ENCODE results near the gene FAM89A.
"Not testable (repeated sequence)": the region's sequence is repeated elsewhere in the genome, so short reads cannot be mapped to it uniquely, and the experiment has no call there.

FAM89A gene

DNA sequence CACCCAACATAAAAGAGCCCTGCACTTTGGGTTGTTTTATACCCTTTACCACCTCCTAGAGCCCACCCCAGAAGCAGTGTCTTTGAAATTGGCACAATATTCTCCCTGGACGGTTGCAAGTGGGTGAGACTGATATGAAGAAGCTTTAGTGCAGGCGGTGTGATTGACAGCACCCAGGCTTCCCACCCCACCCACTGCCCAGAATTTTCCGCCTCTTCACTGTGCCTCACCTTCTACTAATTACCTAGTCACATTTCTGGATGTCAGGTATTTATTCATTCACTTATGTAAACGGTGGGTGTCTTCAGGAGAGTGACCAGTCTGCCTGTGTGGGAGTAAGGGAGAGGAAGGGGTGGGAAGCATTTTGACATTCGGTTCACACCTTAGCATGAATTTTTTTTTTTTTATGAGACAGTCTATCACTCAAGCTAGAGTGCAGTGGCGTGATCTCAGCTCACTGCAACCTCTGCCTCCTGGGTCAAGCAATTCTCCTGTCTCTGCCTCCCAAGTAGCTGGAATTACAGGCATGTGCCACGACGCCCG, 1.7 kb upstream of the FAM89A start:
- H3K9me3 ChIP-seq (ENCODE audit: control insufficient read depth, low read depth, low read length) = no peaks in the 10 kb centered on the region
- H3K27ac ChIP-seq (ENCODE audit: low read length) = no peak overlapping the region
- H3K9ac ChIP-seq (ENCODE audit: low read length) = no peak overlapping the region
- H3K27me3 ChIP-seq (ENCODE audit: control insufficient read depth, insufficient read depth, low read length) = peaks cover 97% of the 10 kb centered on the region
- no peaks in the 10 kb centered on the region for H3K4me1 ChIP-seq (ENCODE audit: control insufficient read depth, low read depth, low read length)
- H3K36me3 ChIP-seq (ENCODE audit: control insufficient read depth, low read depth, low read length) = no peaks in the 10 kb centered on the region
- no peak overlapping the region for H3K4me3 ChIP-seq (ENCODE audit: low read length)

DNA sequence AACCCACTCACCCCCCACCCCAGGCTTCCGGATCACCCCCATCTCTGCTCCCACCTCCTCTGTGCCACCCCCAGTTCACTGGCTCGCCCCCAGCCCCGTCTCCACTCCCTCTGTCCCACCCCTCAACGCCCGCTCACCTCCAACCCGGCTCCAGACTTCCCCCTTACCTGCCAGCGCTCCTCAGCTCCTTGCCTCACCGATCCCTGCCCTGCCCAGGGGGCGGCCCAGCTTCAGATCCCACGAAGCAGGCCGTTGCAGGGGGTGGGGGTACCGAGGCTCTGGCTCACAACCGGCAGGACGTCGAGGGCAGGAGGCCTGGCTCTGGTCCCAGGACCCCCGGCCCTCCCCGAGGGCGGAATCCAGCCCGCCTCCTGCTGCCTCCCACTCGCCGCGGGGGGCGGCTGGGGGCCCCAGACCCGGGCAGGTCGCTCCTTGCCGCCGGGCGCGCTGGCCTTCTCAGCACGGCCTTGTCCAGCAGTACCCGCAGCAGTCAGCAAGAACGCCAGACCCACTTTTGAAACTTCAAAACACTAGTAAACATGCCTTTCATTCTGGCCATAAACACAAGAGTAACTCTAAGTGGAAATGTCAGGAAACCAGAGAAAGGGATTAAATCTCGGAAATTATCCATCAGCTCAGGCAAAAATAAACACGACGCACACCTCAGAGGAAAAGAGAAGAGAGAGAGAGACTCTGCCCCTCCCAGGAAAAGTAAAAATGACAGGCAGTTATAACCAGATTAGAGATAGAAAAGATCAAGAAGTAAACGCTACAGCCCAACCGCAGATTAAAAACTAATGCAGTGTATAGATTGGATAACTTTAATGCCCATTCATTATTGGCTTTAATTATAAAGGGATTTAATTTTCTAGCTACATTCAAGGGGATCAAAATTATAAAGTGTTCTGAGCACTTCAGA, 1.0 kb upstream of the FAM89A start:
- H3K9me3 ChIP-seq (ENCODE audit: control insufficient read depth, low read depth, low read length) = no peaks in the 10 kb centered on the region
- H3K27ac ChIP-seq (ENCODE audit: low read length) = no peak overlapping the region
- H3K27me3 ChIP-seq (ENCODE audit: control insufficient read depth, insufficient read depth, low read length) = peaks cover 97% of the 10 kb centered on the region
- H3K36me3 ChIP-seq (ENCODE audit: control insufficient read depth, low read depth, low read length) = no peaks in the 10 kb centered on the region
- H3K9ac ChIP-seq (ENCODE audit: low read length) = no peak overlapping the region
- peak overlapping the region; percentile 63 for H3K4me3 ChIP-seq (ENCODE audit: low read length)
- no peaks in the 10 kb centered on the region for H3K4me1 ChIP-seq (ENCODE audit: control insufficient read depth, low read depth, low read length)

DNA sequence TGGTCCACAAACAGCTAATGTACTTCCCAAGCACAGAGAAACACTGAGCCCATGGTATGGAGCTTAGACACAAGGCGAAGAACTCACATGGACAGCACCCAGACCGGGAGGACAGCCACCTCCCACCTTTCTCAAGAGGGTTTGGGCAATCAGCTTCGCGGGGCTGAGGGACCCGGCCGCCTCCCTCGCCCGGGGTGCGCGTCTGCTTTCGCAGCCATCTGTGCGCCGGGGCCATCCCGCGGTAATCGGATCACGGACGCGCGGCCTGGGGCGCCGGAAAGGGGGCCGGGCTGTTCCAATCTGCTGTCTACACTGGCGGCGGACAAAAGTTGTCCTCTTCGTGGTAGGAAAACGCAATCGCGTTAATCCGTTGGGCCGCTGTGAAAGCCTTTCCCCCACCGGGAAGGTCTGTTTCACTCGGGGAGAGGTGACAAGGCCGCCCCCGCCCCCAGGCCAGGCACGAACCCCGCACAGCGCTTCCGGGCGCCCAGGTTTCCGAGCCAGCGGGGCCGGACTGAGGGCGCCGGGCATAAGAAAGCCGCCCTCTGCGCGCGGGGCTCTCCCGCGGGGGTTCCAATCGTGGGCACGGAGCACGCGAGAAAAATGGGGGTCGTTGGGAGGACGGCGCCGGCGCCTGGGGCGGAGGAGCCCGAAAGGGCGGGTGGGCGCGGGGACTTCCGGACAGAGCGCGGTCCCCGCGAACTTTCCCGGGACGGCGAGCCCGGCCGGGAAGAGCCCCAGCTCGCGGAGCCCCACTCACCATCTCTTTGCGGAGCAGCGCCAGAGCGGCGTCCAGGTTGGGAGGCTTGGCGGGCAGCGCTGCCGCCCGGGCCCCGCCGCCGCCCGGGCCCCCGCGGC, 664 bp downstream of the FAM89A start:
- H3K4me1 ChIP-seq (ENCODE audit: control insufficient read depth, low read depth, low read length) = no peaks in the 10 kb centered on the region
- H3K9ac ChIP-seq (ENCODE audit: low read length) = no peak overlapping the region
- H3K27me3 ChIP-seq (ENCODE audit: control insufficient read depth, insufficient read depth, low read length) = peaks cover 93% of the 10 kb centered on the region
- no peaks in the 10 kb centered on the region for H3K9me3 ChIP-seq (ENCODE audit: control insufficient read depth, low read depth, low read length)
- no peak overlapping the region for H3K27ac ChIP-seq (ENCODE audit: low read length)
- H3K36me3 ChIP-seq (ENCODE audit: control insufficient read depth, low read depth, low read length) = no peaks in the 10 kb centered on the region
- H3K4me3 ChIP-seq (ENCODE audit: low read length) = peak overlapping the region; percentile 53

DNA sequence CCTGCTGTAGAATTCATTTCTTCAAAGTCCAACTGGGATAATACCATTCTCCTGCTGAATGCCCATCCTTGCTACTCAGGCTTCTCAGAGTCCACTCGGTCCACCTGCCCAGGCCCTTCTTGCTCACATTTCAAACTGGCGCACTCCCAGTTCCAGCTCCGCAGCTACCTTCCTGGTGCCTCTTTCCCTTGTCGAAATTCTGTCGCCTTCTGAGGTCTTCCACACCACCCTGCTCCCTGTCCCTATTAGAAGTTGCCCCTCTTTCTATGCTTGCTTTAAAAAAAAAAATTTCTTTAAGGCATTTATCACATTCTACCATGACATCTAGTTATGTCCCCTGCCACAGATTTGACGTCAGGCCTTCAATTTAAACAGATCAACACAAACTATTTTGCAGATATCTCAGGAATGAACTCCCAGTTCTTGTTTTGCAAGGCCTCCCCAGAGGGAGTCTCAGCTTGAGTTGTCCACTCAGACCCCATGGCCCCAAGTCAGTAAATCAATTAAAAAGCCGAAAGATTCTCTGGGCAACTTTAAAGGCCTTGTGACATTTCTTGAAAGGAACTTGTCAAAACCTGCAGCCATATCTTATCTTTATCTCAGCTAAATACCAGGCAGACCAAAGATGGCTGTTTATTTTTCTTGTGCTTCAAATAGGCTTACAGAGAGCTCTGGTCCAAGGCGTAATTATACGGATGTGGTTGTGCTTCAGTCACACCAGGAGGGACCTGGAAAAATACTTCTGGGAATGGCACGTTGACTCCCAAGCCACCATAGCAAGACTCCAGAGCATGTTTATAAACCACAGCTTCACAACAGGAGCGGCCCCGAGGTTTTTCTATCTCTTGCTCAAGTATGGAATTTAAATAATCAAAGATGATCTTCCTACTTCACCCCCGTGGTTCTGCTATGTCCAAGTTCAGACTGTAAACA, 2.2 kb downstream of the FAM89A start:
- Histone ChIP-seq H3K9me3 (ENCODE audit: control insufficient read depth, low read depth, low read length) (no peaks in the 10 kb centered on the region), H3K36me3 (ENCODE audit: control insufficient read depth, low read depth, low read length) (no peaks in the 10 kb centered on the region), H3K4me1 (ENCODE audit: control insufficient read depth, low read depth, low read length) (no peaks in the 10 kb centered on the region), H3K27me3 (ENCODE audit: control insufficient read depth, insufficient read depth, low read length) (peaks cover 78% of the 10 kb centered on the region), H3K9ac (ENCODE audit: low read length) (no peak overlapping the region), H3K4me3 (ENCODE audit: low read length) (no peak overlapping the region), H3K27ac (ENCODE audit: low read length) (no peak overlapping the region)

DNA sequence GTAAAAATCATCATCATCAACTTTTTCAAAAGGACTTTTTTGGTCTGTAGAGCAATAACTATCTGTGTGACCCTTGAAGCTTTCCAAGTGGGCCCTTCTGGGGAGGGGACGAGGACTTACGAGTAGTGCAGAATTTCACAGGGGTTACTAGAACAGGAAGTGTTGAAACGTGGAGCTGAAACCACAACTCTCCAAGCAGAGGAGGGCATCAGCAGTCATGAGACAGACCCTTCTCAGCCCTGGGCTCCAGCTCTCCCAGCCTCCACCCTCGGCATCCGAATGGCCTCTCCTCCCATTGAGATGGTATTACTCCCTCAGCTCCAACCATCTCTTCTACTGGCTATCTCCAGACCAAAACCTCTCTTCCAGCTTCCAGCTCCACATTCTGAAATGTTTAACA, 3.6 kb downstream of the FAM89A start:
- peaks cover 63% of the 10 kb centered on the region for H3K27me3 ChIP-seq (ENCODE audit: control insufficient read depth, insufficient read depth, low read length)
- no peak overlapping the region for H3K9ac ChIP-seq (ENCODE audit: low read length)
- H3K9me3 ChIP-seq (ENCODE audit: control insufficient read depth, low read depth, low read length) = no peaks in the 10 kb centered on the region
- no peak overlapping the region for H3K4me3 ChIP-seq (ENCODE audit: low read length)
- no peaks in the 10 kb centered on the region for H3K4me1 ChIP-seq (ENCODE audit: control insufficient read depth, low read depth, low read length)
- no peak overlapping the region for H3K27ac ChIP-seq (ENCODE audit: low read length)
- no peaks in the 10 kb centered on the region for H3K36me3 ChIP-seq (ENCODE audit: control insufficient read depth, low read depth, low read length)

DNA sequence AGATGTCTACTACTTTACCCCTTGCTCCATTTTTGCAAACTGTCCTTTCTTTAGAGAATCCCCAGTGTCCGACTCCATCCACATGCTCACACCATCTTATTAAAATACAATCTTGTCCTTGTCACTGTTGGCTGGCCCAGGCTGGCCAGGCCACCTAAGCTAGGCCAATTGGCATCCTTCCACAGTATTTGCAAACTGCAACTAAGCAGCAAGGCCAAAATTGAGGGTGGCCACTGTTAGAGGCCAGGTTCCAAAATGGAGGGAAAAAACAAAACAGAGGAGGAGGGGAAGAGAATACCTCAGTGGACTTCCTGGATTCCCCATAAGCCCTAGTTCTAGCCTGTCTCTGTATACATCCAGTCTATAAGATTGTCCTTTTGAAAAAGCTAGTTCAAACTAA, 4.3 kb downstream of the FAM89A start:
- H3K27me3 ChIP-seq (ENCODE audit: control insufficient read depth, insufficient read depth, low read length) = peaks cover 57% of the 10 kb centered on the region

DNA sequence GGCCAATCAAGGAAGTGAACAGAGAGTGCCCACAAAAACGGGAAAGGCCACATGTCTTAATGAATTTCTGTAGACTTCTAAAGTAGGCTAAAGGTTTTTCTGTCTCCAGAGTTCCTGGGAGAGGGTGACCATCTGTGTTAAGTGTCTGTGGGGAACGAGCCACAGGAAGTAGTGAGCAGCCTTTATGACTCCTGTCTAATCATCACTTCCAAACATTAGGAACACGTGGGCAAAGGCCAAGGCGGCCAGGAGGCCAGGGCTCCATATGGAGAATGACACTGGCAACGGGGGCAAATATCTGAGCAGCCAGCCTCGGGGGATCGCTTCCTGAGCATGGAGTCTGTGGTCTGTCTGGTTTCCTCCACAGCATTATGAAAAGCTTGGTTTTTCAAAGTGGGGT, 7.1 kb downstream of the FAM89A start:
- no peaks in the 10 kb centered on the region for H3K9me3 ChIP-seq (ENCODE audit: control insufficient read depth, low read depth, low read length)
- H3K27me3 ChIP-seq (ENCODE audit: control insufficient read depth, insufficient read depth, low read length) = peaks cover 32% of the 10 kb centered on the region
- H3K27ac ChIP-seq (ENCODE audit: low read length) = no peak overlapping the region
- H3K4me3 ChIP-seq (ENCODE audit: low read length) = no peak overlapping the region
- H3K36me3 ChIP-seq (ENCODE audit: control insufficient read depth, low read depth, low read length) = no peaks in the 10 kb centered on the region
- peaks cover 9% of the 10 kb centered on the region for H3K4me1 ChIP-seq (ENCODE audit: control insufficient read depth, low read depth, low read length)
- H3K9ac ChIP-seq (ENCODE audit: low read length) = no peak overlapping the region

More for the DNA sequence above, 4.3 kb downstream of the FAM89A start:
- H3K27ac ChIP-seq (ENCODE audit: low read length) = no peak overlapping the region
- H3K4me3 ChIP-seq (ENCODE audit: low read length) = no peak overlapping the region
- no peaks in the 10 kb centered on the region for H3K4me1 ChIP-seq (ENCODE audit: control insufficient read depth, low read depth, low read length)
- H3K9me3 ChIP-seq (ENCODE audit: control insufficient read depth, low read depth, low read length) = no peaks in the 10 kb centered on the region
- H3K36me3 ChIP-seq (ENCODE audit: control insufficient read depth, low read depth, low read length) = no peaks in the 10 kb centered on the region
- H3K9ac ChIP-seq (ENCODE audit: low read length) = no peak overlapping the region

DNA sequence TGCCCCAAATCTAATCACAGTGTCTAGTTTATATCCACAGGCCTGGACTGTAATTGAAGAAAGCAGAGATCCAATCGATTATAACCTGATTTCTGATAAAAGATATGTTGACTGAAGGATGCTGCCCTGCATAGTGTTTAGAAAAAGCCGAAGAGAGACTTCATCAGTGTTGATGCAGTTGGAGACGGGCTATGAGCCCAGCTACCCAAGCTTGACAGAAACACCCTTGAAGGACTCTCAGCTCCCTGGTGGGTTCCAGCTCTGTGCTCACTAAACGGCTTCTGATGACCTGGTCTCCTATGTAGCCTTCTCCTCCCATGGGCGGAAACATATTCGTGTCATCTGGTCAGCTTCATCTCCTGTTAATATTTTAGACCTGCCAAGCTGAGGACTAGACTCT, 10.2 kb downstream of the FAM89A start:
- Histone ChIP-seq H3K4me3 (ENCODE audit: low read length) (no peak overlapping the region), H3K27ac (ENCODE audit: low read length) (no peak overlapping the region), H3K9ac (ENCODE audit: low read length) (no peak overlapping the region), H3K36me3 (ENCODE audit: control insufficient read depth, low read depth, low read length) (no peaks in the 10 kb centered on the region), H3K4me1 (ENCODE audit: control insufficient read depth, low read depth, low read length) (peaks cover 9% of the 10 kb centered on the region), H3K27me3 (ENCODE audit: control insufficient read depth, insufficient read depth, low read length) (peaks cover under 1% of the 10 kb centered on the region), H3K9me3 (ENCODE audit: control insufficient read depth, low read depth, low read length) (no peaks in the 10 kb centered on the region)

DNA sequence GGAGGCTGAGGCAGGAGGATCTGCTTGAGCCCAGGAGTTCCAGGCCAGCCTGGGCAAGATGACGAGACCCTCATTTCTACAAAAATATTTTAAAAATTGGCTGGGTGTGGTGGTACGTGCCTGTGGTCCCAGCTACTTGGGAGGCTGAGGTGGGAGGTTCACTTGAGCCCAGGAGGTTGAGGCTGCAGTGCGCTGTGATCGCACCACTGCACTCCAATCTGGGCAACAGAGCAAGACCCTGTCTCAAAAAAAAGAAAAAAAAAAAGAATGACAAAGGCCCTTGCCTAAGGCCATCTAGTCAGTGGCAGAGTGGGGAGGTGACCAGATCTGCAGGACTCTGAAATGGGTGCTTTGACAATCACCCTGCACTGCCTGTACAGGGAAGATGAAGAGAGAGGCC, 10.8 kb downstream of the FAM89A start:
- not testable (repeated sequence) for H3K9ac ChIP-seq (ENCODE audit: low read length); H3K4me1 ChIP-seq (ENCODE audit: control insufficient read depth, low read depth, low read length); H3K9me3 ChIP-seq (ENCODE audit: control insufficient read depth, low read depth, low read length); H3K36me3 ChIP-seq (ENCODE audit: control insufficient read depth, low read depth, low read length); H3K27me3 ChIP-seq (ENCODE audit: control insufficient read depth, insufficient read depth, low read length); H3K4me3 ChIP-seq (ENCODE audit: low read length); H3K27ac ChIP-seq (ENCODE audit: low read length)

DNA sequence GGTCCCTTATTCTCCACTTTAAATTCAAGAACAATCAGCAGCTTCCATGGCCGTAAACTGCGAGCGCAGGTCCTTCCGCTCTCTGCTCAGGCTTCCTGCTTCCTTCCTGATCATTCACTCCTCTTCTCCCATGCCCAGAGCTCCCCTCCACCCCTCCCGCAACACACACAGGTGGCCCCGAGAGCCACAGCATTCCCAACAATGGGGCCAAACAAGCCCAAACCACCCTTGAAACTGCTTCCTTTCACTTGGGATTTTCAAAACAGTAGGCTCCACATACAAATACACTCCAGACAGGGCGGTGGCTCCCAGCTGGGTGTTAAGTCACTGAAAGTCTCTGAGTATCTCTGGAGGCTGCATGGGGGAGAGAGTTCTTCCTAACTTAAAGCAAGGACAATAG, 11.4 kb downstream of the FAM89A start:
- no peak overlapping the region for H3K4me3 ChIP-seq (ENCODE audit: low read length)
- H3K27ac ChIP-seq (ENCODE audit: low read length) = no peak overlapping the region
- H3K36me3 ChIP-seq (ENCODE audit: control insufficient read depth, low read depth, low read length) = no peaks in the 10 kb centered on the region
- H3K9me3 ChIP-seq (ENCODE audit: control insufficient read depth, low read depth, low read length) = no peaks in the 10 kb centered on the region
- H3K27me3 ChIP-seq (ENCODE audit: control insufficient read depth, insufficient read depth, low read length) = no peaks in the 10 kb centered on the region
- no peak overlapping the region for H3K9ac ChIP-seq (ENCODE audit: low read length)
- peaks cover 9% of the 10 kb centered on the region for H3K4me1 ChIP-seq (ENCODE audit: control insufficient read depth, low read depth, low read length)

DNA sequence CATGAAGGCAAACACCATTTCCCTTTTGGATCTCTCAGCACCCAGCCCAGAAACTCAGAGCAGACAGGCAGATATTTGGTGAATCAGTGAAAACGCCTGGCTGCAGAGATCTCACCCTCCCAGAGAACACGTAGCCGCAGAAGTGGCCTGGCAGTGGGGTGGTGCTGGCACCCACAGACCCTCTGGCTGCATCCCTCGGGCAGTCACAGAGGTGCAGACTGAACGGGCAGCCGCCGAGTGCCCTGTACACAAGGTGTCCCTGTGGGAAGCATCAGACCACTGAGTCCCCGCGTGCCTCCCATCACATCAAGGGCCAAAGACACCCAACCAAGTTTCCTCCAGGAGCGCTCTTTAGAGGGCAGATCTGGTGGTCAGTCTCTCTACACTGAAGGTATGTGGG, 12.1 kb downstream of the FAM89A start:
- Histone ChIP-seq H3K4me1 (ENCODE audit: control insufficient read depth, low read depth, low read length) (peaks cover 9% of the 10 kb centered on the region), H3K36me3 (ENCODE audit: control insufficient read depth, low read depth, low read length) (no peaks in the 10 kb centered on the region), H3K27ac (ENCODE audit: low read length) (no peak overlapping the region), H3K27me3 (ENCODE audit: control insufficient read depth, insufficient read depth, low read length) (no peaks in the 10 kb centered on the region), H3K4me3 (ENCODE audit: low read length) (no peak overlapping the region), H3K9me3 (ENCODE audit: control insufficient read depth, low read depth, low read length) (no peaks in the 10 kb centered on the region), H3K9ac (ENCODE audit: low read length) (no peak overlapping the region)
